Islet precursor cell (in vitro differentiated cells): Measurements from ENCODE around the gene ARID5A.

Source experiments
- DNase-seq: peaks from one replicate; pipeline ENCODE4 v3.0.0-alpha.2; 2018

ARID5A gene

GRCh38 chr2:96558485-96558884 is 21.9 kb downstream of the ARID5A start:
- peak; percentile 31 for DNase-seq

GRCh38 chr2:96564026-96564425 is 27.5 kb downstream of the ARID5A start:
- no peak for DNase-seq

GRCh38 chr2:96564563-96564962 is 28.0 kb downstream of the ARID5A start:
- no peak for DNase-seq

- no peak for DNase-seq
Measured at GRCh38 chr2:96565111-96565510, 28.6 kb downstream of the ARID5A start.

GRCh38 chr2:96568094-96568493 is 31.5 kb downstream of the ARID5A start:
- no peak for DNase-seq

- peak; percentile 38 for DNase-seq
Measured at GRCh38 chr2:96574364-96574763, 37.8 kb downstream of the ARID5A start.

- DNase-seq = no peak
Measured at GRCh38 chr2:96575785-96576456, 39.4 kb downstream of the ARID5A start.

- no peak for DNase-seq
Measured at GRCh38 chr2:96577501-96577900, 40.9 kb downstream of the ARID5A start.

- DNase-seq = no peak
Measured at GRCh38 chr2:96578731-96579130, 42.2 kb downstream of the ARID5A start.

- DNase-seq = peak; percentile 42
Measured at GRCh38 chr2:96579422-96579821, 42.9 kb downstream of the ARID5A start.

GRCh38 chr2:96580771-96581170 is 44.2 kb downstream of the ARID5A start:
- peak; percentile 83 for DNase-seq

- peak; percentile 73 for DNase-seq
Measured at GRCh38 chr2:96584017-96584416, 47.5 kb downstream of the ARID5A start.

GRCh38 chr2:96587843-96588242 is 51.3 kb downstream of the ARID5A start:
- DNase-seq = no peak

GRCh38 chr2:96591054-96591453 is 54.5 kb downstream of the ARID5A start:
- no peak for DNase-seq

GRCh38 chr2:96591494-96591893 is 54.9 kb downstream of the ARID5A start:
- DNase-seq = no peak

GRCh38 chr2:96594282-96594681 is 57.7 kb downstream of the ARID5A start:
- DNase-seq = no peak

GRCh38 chr2:96594691-96595152 is 58.2 kb downstream of the ARID5A start:
- DNase-seq = no peak

- DNase-seq = no peak
Measured at GRCh38 chr2:96596596-96596995, 60.0 kb downstream of the ARID5A start.

GRCh38 chr2:96599941-96600340 is 63.4 kb downstream of the ARID5A start:
- DNase-seq = no peak

GRCh38 chr2:96601382-96602292 is 65.1 kb downstream of the ARID5A start:
- no peak for DNase-seq
